Loucy (cell line): ENCODE data around the gene ARHGAP19.

ENCODE experiments used
- CTCF ChIP-seq: fragments of 200-600 bp; sonication (generic); conservative IDR thresholded peaks from 2 replicates; pipeline ENCODE4 v1.5.1; 2014; ENCODE audit warnings: mild to moderate bottlenecking, antibody characterized with exemption, low read length
- EZH2phosphoT487 ChIP-seq: fragments of 200-600 bp; IDR thresholded peaks from 2 replicates; pipeline ENCODE4 v1.6.1; 2018; ENCODE audit warnings: antibody characterized with exemption, mild to moderate bottlenecking, moderate library complexity, borderline replicate concordance

- TF ChIP-seq CTCF (no peak), EZH2phosphoT487 (no peak)
Measured at GRCh38 chr10:97195706-97196222, 96.7 kb downstream of the ARHGAP19 start.
